Measurements from ENCODE around the gene UBE2R2.

DNA sequence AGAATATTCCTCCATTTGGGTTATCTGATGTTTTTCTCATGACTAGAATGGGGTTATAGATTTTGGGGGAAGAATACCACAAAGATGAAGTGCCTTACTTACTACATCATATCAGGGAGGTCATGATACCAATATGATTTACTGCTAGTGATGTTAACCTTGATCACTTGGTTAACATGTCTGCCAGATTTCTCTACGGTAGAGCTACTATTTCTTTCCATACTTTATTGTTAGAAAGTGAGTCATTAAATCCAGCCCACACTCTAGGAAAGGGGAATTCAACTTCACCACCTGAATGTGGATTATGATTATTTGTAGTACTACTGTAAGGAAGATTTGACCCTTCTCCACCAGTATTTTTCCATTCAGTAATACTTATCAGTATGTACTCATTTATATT, 64.7 kb downstream of the UBE2R2 start:
- TF ChIP-seq TAF1 (IDR thresholded peaks at IDR 0.05; ENCODE audit: borderline replicate concordance, low read depth, low read length) (no peak), POLR2A (IDR thresholded peaks at IDR 0.05; ENCODE audit: low read depth, low read length) (no peak), POLR2AphosphoS5 (IDR thresholded peaks at IDR 0.05; ENCODE audit: low read depth, low read length) (no peak)
